Hematopoietic multipotent progenitor cell treated with erythropoietin and hydrocortisone succinate and interleukin-3 and kit ligand, for 4 days (in vitro differentiated cells): ENCODE measurements around the gene TMEM269.
A peak's percentile ranks its signal among the peaks of the same experiment; 100 is the strongest.

Source experiments
- DNase-seq: peaks from one replicate; pipeline ENCODE4 v3.0.0-alpha.2; 2015

Gene TMEM269

GRCh38 chr1:42784946-42785693, at the start of gene TMEM269:
Gene TMEM269 (plus strand): TSS chr1:42784991. CDS start chr1:42789894, 4,903 bp downstream.
- peak; percentile 50 for DNase-seq

- DNase-seq: no peak
These were observed 49.7 kb upstream of the TMEM269 start for GRCh38 chr1:42735056-42735455.

DNA sequence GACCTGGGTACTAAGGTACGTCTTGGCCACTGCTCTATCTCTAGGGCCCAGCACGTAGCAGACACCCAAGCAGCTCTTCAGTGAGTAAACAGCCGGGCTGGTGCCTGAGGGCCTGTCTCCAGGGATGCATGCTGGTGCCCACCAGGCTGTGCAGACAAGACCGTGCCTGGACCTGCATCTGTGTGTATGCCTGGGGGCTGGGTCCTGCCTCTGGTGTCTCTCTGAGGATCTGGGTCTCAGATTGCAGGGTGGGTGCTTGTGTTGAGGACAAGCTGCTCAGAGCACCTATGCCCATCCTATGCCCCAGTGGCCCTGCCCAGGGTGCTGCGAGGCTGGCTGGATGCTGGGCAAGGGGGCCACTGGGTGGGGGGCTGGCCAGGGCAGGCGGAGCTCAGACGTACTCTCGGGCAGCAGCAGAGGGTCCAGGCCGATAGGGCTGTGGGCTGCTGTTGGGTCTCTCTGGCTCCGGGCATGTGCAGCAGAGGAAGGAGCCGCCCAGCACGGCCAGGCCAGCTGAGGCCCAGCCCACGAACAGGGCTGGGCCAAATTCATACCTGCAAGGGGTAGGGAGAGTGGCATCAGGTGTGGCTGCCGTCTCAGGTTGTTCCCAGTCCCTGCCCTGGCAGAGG, 49.2 kb upstream of the TMEM269 start:
- DNase-seq: no peak

DNA sequence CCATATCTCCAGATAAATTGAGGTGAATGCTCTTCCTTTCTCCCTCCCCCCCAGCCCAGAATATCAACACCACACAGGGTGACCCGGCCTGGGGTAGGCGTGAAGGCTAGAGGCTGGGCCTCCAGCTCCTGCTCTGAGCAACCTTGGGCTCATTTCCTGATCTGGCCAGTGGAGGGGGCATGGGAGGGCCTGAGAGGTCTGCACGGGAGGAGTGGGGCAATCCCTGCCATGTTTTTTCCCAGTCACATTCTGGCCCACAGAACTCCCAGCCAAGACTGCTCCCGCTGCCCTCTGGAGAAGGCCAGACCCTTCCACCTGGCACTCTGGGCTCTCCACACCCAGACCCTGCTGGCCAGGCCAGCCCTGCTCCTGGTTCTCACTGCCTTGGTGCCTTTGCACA, 48.6 kb upstream of the TMEM269 start:
- DNase-seq: peak; percentile 66

DNA sequence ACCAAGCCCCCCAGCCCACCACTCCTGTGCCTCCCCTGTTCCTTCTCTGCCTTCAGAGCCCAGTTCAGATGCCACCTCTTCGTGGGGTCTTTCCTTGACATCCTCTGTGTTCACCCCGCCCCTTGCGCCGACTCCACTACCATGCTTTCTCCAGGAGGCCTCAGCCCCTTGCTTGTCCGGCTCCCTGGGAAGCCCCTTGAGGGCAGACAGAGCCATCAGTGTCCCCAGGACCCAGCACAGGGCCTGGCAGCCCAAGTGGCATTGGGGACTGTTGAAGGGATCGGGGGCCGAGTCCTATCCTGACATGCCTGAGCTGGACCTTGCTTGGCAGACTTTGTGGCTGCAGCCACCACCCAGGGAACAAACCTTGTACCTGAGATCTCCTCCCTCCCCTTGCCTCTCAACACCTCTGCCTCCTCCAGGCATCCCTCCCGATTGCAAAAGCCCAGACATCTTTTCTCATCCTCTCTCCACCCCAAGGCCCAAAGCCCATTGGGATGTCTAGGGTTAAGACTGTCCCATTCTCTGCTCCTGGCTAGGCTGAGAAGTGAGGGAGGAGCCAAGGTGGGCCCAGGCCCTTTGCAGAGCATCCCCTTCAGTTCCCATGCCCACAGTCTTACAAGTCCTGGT, 48.1 kb upstream of the TMEM269 start:
- DNase-seq: no peak

DNA sequence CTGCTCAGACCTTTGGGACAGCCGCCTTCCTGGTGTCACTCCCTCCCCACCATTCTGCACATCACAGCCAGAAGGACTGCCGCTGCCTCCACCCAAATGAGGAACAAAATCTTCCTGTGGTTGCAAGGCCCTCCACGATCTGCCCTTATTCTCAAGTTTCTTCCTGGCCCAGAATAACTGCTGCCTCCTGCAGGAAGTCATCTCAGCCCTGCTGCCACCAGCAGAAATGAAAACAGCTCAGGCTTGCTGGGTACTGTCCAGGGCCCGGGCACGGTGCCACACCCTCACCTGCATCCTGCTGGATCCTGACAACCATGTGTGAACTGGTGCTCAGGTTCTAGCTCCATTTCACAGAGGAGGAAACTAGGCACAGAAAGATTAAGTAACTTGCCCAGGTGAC, 47.5 kb upstream of the TMEM269 start:
- DNase-seq: peak; percentile 84

DNA sequence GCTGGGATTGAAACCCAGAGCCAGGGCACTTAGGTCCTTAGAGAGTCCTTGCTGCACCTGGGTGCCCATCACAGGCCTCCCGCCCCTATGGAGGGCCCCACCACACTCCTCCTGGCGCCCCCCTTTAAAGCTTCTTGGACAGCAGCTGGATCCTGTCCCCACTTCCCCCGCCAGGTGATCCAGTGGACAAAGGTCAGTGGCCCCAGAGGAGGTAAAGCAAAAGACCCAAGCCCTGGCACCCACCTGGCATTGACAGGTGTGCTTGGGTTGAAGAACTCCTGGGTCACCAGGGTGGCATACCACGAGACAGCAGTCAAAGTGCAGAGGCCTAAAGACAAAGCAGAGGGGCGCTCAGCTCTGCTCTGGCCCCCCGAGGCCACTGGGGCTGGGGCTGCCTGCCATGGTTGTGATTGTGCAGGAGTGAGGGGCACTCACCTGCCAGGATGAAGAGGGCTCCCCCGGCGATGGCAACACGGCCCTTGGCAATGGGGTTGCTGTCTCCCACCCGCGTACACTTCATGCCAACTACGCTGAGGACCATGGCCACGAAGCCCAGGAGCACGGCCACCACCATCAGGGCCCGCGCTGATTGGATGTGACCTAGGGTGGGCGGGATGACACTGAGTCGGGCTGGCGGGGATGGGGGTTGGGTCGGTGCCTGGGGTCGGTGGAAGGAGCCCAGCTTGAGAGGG, 46.7 kb upstream of the TMEM269 start:
- no peak for DNase-seq

DNA sequence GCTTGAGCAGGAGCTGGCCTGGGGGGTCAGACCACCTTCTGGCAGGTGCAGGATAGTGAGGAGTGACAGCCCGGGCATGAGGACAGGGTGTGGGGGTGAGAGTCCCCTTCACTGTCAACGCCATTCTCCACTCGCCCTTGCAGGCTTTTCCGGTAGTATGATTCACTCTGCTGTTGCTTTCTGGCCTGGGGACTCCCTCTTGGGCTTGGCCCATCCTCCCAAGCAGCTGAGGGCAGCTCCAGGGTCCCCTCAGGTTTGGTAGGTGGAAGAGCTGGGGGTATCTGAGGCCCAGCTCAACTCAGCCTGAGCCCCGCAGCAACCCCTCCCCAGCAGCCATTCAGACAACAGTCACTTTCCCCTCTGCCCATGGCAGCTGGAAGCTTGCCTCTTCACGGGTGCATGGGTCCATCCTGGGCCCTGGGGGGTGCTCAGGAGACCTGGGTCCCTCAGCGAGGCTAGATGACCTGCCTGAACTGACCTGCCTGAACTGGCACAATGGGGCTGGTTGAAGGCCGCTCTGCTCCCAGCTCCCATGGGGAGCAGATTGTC, 46.0 kb upstream of the TMEM269 start:
- DNase-seq: no peak

- DNase-seq: no peak
These were observed 44.8 kb upstream of the TMEM269 start, which contains the start of gene CLDN19 for GRCh38 chr1:42739753-42740700. Gene CLDN19 (minus strand): TSS chr1:42740236. CDS start chr1:42740063, 173 bp downstream.

DNA sequence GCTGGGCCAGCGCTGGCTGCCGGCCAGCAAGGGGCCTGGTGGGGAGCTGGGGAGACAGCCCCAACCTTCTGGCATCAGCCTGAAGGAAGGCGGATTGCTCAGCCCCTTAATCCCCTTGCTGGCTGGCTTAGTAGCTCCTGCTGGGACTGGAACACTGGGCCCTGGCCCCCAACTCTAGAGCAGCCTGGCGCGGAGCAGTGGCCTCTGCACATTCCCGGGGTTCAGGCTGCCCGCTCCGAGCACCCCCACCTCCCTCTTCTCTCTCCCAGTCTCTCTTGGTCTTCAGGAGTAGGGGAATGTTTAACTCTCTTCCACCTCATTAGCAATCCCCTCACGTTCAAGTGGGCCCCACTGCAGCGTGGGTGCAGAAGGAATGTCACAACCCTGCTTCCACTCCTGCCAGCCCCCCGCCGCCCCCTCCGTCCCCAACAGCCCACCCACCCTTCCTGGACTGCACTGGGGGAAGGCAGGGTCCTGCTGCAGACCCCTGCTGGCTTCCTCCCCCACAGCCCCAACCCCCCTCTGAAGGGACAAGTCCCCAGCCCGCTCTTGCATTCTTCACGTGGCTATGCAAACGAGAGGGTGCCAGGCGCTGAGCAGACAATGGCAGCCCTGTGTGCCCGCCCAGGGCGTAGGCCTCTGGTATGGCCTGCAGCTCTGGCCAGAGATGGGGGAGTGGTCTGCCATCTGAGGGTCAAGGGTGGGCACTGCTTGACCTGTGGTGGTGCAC, 43.8 kb upstream of the TMEM269 start:
- no peak for DNase-seq

DNA sequence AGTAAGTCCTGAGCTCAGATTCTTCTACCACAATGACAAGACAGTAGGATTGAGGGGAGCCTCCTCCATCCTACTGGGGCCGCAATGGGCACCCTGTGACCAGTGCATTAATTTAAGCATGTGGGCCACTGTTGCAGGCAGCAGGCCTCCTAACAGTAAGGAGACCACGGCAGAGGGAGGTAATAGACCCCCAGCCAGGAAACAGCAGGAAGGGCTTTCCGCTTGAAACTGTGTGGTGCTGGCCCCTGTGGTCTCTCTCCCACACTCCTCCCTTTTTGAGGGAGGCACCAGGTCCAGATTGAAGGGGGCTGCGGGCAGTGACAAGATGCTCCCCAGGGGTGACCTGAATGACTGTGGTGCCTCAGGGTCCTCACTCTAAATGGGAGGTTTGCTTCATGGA, 43.1 kb upstream of the TMEM269 start:
- no peak for DNase-seq

DNA sequence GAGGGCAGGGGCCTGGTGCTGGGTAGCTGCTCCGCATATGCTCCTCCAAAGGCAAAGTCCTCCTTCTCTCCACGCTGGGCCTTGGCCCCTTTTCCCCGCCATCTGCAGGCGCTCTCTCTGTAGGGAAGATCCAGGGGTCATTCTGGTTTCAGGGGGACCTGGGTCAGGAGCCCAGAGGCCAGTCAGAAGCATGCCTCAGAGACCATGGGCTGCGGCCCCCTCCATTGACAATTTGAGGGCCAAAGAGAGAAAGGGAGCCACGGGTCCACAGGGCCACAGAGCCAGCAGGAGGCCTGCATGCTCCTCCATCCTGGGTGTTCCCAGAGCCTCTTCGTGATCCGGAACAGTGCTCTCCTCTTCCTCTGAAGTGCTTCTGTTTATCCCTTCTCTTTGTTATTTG, 42.6 kb upstream of the TMEM269 start:
- no peak for DNase-seq

GRCh38 chr1:42742617-42743316, 42.0 kb upstream of the TMEM269 start:
- DNase-seq: no peak

DNA sequence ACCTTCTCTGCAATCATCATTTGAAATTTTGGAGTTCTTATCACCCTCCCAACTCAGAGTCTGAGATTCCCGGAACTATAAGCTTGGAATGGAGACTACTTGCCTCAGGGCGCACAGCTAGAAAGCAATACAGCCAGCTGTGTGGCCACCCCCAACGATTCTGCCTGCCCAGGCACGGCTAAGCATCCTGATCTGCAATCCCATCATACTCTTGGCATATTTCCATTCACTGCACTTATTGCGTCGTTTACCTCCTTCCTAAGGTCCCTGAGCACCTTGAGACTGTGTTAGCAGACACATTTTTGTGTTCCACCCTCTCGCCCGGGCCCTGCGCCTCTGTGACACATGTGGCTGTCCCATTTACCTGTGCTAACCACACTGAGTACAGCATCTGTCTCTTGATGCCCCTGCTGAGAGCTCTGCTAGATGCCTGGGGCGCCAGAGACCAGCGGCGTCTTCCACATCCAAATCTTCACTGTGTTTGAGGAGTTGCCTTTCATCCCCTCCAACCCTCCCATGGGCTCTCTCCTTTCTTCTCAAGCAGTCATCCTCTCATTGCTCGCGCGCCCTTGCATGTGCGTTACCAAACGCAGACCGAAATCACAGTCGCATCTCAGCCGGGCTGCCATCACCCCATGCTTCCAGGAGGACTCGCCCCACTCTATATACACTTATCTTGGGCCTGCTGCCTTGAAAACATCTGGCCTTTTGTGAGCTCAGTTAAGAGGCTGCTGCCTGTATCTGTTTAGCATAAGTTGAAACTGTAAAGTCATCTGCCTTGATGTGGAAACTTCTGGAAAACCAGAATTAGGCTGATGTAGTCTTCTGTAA, 41.3 kb upstream of the TMEM269 start:
- DNase-seq: no peak

GRCh38 chr1:42744148-42744413, 40.7 kb upstream of the TMEM269 start:
- DNase-seq: no peak

DNA sequence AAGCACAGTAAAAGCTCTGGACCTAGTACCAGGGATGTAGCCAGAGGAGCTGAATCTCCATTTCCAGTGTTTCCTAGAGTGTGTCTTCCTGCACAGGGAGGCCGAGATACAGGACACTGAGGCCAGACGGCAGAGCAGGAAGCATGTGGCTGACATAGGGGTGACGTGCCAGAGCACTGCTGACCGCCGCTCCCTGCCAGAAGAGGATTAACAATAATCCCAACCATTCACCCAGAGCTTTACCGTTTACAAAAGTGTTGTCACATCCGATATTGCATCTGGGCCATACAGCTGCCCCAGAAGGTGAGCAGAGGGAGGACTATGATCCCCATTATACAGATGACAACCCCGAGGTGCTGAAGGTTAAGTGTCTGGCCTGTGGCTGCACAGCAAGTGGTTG, 38.9 kb upstream of the TMEM269 start:
- no peak for DNase-seq

- no peak for DNase-seq
These were observed 38.2 kb upstream of the TMEM269 start for GRCh38 chr1:42746436-42747105.

GRCh38 chr1:42747125-42747524, 37.7 kb upstream of the TMEM269 start:
- peak; percentile 72 for DNase-seq

- DNase-seq: no peak
These were observed 36.8 kb upstream of the TMEM269 start for GRCh38 chr1:42748021-42748420.
